ENCODE data around the gene IL17RD. TPM values are rescaled to one million over a fixed set of nuclear protein-coding genes. Genes with fewer than 3 reads are reported as not detected.

Gene IL17RD
- total and polyA plus RNA-seq, 8 donors = 0.25 to 10.1 (median 1.3) TPM; not detected in 1

GRCh38 chr3:57120451-57121174, 44.5 kb downstream of the IL17RD start:
- TF ChIP-seq POLR2AphosphoS5 (IDR thresholded peaks at IDR 0.05) (no peak), EP300 (IDR thresholded peaks at IDR 0.05) (no peak), POLR2A (IDR thresholded peaks at IDR 0.05) (no peak), CTCF (IDR thresholded peaks at IDR 0.05) (no peak)
- H3K36me3 ChIP-seq = no peaks in the 10 kb centered on the region
- peaks cover 0 to 17% (median 0%) of the 10 kb centered on the region in 4 donors for H3K4me1 ChIP-seq
- H3K9me3 ChIP-seq = no peaks in the 10 kb centered on the region
- H3K4me3 ChIP-seq = no peak overlapping the region
- DNase-seq = peak in 1 of 2 donors; percentile 71
- intact Hi-C loops (cut with DNase I; ENCODE audit: low total_unique reads) = no loop called here
- H3K27me3 ChIP-seq = no peaks in the 10 kb centered on the region
- WGBS, 5 donors = 64 to 82% (median 74%) methylated on average over 10 of the region's 10 CpGs
- peak overlapping the region in 2 of 5 donors; percentile 35 to 66 for H3K27ac ChIP-seq

- intact Hi-C loops (cut with DNase I; ENCODE audit: low total_unique reads) = no loop called here
- peak in 1 of 2 donors; percentile 79 for DNase-seq
Measured at GRCh38 chr3:57120040-57120439, 45.1 kb downstream of the IL17RD start.

GRCh38 chr3:57118254-57118653, 46.9 kb downstream of the IL17RD start:
- Histone ChIP-seq H3K27ac (no peak overlapping the region), H3K36me3 (peaks cover 0 to 10% (median 0%) of the 10 kb centered on the region in 4 donors), H3K27me3 (no peaks in the 10 kb centered on the region), H3K4me1 (peaks cover 0 to 17% (median 0%) of the 10 kb centered on the region in 4 donors), H3K4me3 (no peak overlapping the region), H3K9me3 (no peaks in the 10 kb centered on the region)
- intact Hi-C loops (cut with DNase I; ENCODE audit: low total_unique reads) = no loop called here
- no peak for TF ChIP-seq CTCF (IDR thresholded peaks at IDR 0.05)
- no peak for TF ChIP-seq POLR2A (IDR thresholded peaks at IDR 0.05)
- no peak for TF ChIP-seq EP300 (IDR thresholded peaks at IDR 0.05)
- no peak for TF ChIP-seq POLR2AphosphoS5 (IDR thresholded peaks at IDR 0.05)
- no peak for DNase-seq
- 58 to 73% (median 59%) methylated on average over 3 of the region's 3 CpGs for WGBS, 5 donors

More at GRCh38 chr3:57120040-57120439, 45.1 kb downstream of the IL17RD start:
- Histone ChIP-seq H3K27ac (peak overlapping the region in 2 of 5 donors; percentile 35 to 66), H3K27me3 (no peaks in the 10 kb centered on the region), H3K36me3 (no peaks in the 10 kb centered on the region), H3K4me3 (no peak overlapping the region), H3K4me1 (peaks cover 0 to 17% (median 0%) of the 10 kb centered on the region in 4 donors), H3K9me3 (no peaks in the 10 kb centered on the region)
- 72 to 94% (median 83%) methylated on average over 3 of the region's 3 CpGs for WGBS, 5 donors
- TF ChIP-seq POLR2A (IDR thresholded peaks at IDR 0.05) = no peak
- TF ChIP-seq EP300 (IDR thresholded peaks at IDR 0.05) = peak; percentile 3
- TF ChIP-seq POLR2AphosphoS5 (IDR thresholded peaks at IDR 0.05) = peak in 1 of 3 donors; percentile 62
- no peak for TF ChIP-seq CTCF (IDR thresholded peaks at IDR 0.05)

- no peaks in the 10 kb centered on the region for H3K9me3 ChIP-seq
- H3K27ac ChIP-seq = no peak overlapping the region
- no peak for TF ChIP-seq POLR2AphosphoS5 (IDR thresholded peaks at IDR 0.05)
- no peak for TF ChIP-seq POLR2A (IDR thresholded peaks at IDR 0.05)
- TF ChIP-seq EP300 (IDR thresholded peaks at IDR 0.05) = no peak
- TF ChIP-seq CTCF (IDR thresholded peaks at IDR 0.05) = no peak
- no peak overlapping the region for H3K4me3 ChIP-seq
- 77 to 88% (median 82%) methylated on average over 2 to 3 of the region's 3 CpGs for WGBS, 5 donors
- intact Hi-C loops (cut with DNase I; ENCODE audit: low total_unique reads) = no loop called here
- H3K27me3 ChIP-seq = no peaks in the 10 kb centered on the region
- DNase-seq = no peak
- peaks cover 0 to 10% (median 0%) of the 10 kb centered on the region in 4 donors for H3K36me3 ChIP-seq
- H3K4me1 ChIP-seq = peaks cover 0 to 17% (median 0%) of the 10 kb centered on the region in 4 donors
Measured at GRCh38 chr3:57116501-57116900, 48.7 kb downstream of the IL17RD start.
